ENCODE results near the gene NFATC1. TPM values are rescaled to one million over a fixed set of nuclear protein-coding genes. Genes with fewer than 3 reads are reported as not detected.
A peak's percentile ranks its signal among the peaks of the same experiment; 100 is the strongest.

NFATC1 gene
- total RNA-seq, 1 donor from 2014 or later: 16.6 TPM

DNA sequence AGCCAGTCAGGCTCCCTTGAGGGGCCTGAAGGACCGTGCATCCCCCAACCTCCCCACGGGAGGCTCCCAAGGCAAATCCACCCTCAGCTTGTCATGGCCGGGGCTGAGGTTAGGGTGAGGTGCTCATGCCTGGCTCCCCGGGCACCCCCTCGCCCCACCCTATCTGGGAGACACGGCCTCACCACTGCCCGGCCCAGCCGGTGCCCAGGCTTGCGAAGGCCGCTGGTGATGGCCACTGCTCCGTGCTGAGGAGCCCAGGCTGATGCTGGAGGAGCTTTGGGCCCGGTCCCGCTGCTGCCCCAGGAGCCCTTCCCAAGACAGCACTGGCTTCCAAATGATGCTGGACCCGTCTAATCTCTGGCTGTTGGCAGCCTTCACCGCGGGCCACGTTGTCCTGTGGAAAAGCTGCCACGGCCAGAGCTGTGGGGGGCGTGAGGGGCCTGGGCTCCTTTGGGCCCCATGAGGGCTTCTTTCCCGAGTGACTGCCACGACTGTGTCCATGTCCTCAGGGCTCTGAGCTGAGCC, 148.2 kb downstream of the NFATC1 start:
- Histone ChIP-seq H3K27ac (no peak overlapping the region), H3K36me3 (no peaks in the 10 kb centered on the region), H3K27me3 (peaks cover 17% of the 10 kb centered on the region), H3K4me3 (no peak overlapping the region), H3K9me3 (no peaks in the 10 kb centered on the region), H3K4me1 (no peaks in the 10 kb centered on the region)
- DNase-seq (no peak), ATAC-seq (no peak)
- intact Hi-C loops (cut with DNase I): no loop called here
- TF ChIP-seq CTCF (IDR thresholded peaks at IDR 0.05): no peak

GRCh38 chr18:79544386-79544963, 148.7 kb downstream of the NFATC1 start:
- H3K9me3 ChIP-seq: no peaks in the 10 kb centered on the region
- peak; percentile 64 for DNase-seq
- no peak for ATAC-seq
- intact Hi-C loops (cut with DNase I): no loop called here
- H3K4me3 ChIP-seq: no peak overlapping the region
- H3K27me3 ChIP-seq: peaks cover 17% of the 10 kb centered on the region
- H3K27ac ChIP-seq: no peak overlapping the region
- TF ChIP-seq CTCF (IDR thresholded peaks at IDR 0.05): no peak
- H3K4me1 ChIP-seq: no peaks in the 10 kb centered on the region
- H3K36me3 ChIP-seq: no peaks in the 10 kb centered on the region

GRCh38 chr18:79545255-79545654, 149.5 kb downstream of the NFATC1 start:
- Histone ChIP-seq H3K4me3 (no peak overlapping the region), H3K36me3 (no peaks in the 10 kb centered on the region), H3K4me1 (no peaks in the 10 kb centered on the region), H3K27me3 (peaks cover 17% of the 10 kb centered on the region), H3K27ac (no peak overlapping the region), H3K9me3 (no peaks in the 10 kb centered on the region)
- intact Hi-C loops (cut with DNase I): no loop called here
- TF ChIP-seq CTCF (IDR thresholded peaks at IDR 0.05): no peak
- ATAC-seq (no peak), DNase-seq (peak; percentile 53)

DNA sequence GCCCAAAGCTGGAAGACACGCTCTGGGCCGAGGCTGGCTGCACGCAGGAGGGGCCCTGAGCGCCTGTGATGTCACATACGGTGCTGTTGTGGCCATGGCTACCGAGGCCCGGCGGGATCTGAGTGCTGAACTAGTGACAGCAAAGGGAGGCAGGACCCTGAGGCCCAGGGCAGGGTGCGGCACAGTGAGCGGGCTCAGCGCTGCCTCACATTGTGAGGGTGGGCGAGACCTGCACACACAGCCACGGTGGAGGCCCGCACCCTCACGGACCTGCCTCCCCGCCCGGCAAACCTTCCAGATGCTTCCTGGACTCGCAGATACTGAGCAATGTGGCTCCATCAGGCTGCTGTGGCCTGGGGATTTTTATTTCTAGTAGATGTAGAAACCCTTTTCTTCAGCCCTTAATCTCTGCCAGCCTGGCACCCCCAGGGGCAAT, 150.0 kb downstream of the NFATC1 start:
- no peaks in the 10 kb centered on the region for H3K4me1 ChIP-seq

GRCh38 chr18:79546781-79547272, 151.1 kb downstream of the NFATC1 start:
- no peak for TF ChIP-seq CTCF (IDR thresholded peaks at IDR 0.05)
- Histone ChIP-seq H3K27me3 (peaks cover 17% of the 10 kb centered on the region), H3K9me3 (no peaks in the 10 kb centered on the region), H3K36me3 (no peaks in the 10 kb centered on the region), H3K27ac (no peak overlapping the region), H3K4me3 (no peak overlapping the region), H3K4me1 (no peaks in the 10 kb centered on the region)
- ATAC-seq: no peak
- peak; percentile 57 for DNase-seq
- intact Hi-C loops (cut with DNase I): no loop called here

More for the DNA sequence above, 150.0 kb downstream of the NFATC1 start:
- TF ChIP-seq CTCF (IDR thresholded peaks at IDR 0.05): no peak
- no peak for ATAC-seq
- peaks cover 17% of the 10 kb centered on the region for H3K27me3 ChIP-seq
- H3K9me3 ChIP-seq: no peaks in the 10 kb centered on the region
- no peak overlapping the region for H3K4me3 ChIP-seq
- intact Hi-C loops (cut with DNase I): no loop called here
- DNase-seq: peak; percentile 50
- no peak overlapping the region for H3K27ac ChIP-seq
- H3K36me3 ChIP-seq: no peaks in the 10 kb centered on the region
